IMR-90 (cell line): Measurements from ENCODE around the gene RALGAPA2.

Experiments
- BHLHE40 ChIP-seq: fragments of 150-350 bp; IDR thresholded peaks from 2 replicates; pipeline ENCODE4 v1.6.1; 2016; ENCODE audit warnings: mild to moderate bottlenecking, low read depth, low read length
- CEBPB ChIP-seq: IDR thresholded peaks from 2 replicates; pipeline ENCODE4 v1.6.1; 2012; ENCODE audit warnings: low read depth, low read length, improper control_type of control experiment
- MAFK ChIP-seq: IDR thresholded peaks from 2 replicates; pipeline ENCODE4 v1.6.1; 2012; ENCODE audit warnings: low read depth, low read length, improper control_type of control experiment
- MAZ ChIP-seq: IDR thresholded peaks from 2 replicates; pipeline ENCODE4 v1.6.1; 2012; ENCODE audit warnings: low read depth, mild to moderate bottlenecking, low read length, improper control_type of control experiment, moderate library complexity, borderline replicate concordance
- MXI1 ChIP-seq: IDR thresholded peaks from 2 replicates; pipeline ENCODE4 v1.6.1; 2012; ENCODE audit warnings: low read depth, mild to moderate bottlenecking, low read length, moderate library complexity, borderline replicate concordance
- POLR2A ChIP-seq: IDR thresholded peaks from 2 replicates; pipeline ENCODE4 v1.6.1; 2012; ENCODE audit warnings: mild to moderate bottlenecking, low read depth, low read length
- RCOR1 ChIP-seq: IDR thresholded peaks from 2 replicates; pipeline ENCODE4 v1.6.1; 2012; ENCODE audit warnings: mild to moderate bottlenecking, low read length, improper control_type of control experiment; ENCODE audit not compliant: insufficient replicate concordance
- RFX5 ChIP-seq: IDR thresholded peaks from 2 replicates; pipeline ENCODE4 v1.8.0; 2012; ENCODE audit warnings: low read depth, mild to moderate bottlenecking, low read length, moderate library complexity
- SMC3 ChIP-seq: fragments of 150-350 bp; IDR thresholded peaks from 2 replicates; pipeline ENCODE4 v1.6.1; 2016; ENCODE audit warnings: low read depth, mild to moderate bottlenecking, antibody characterized with exemption, low read length, moderate library complexity
- TF ChIP-seq, protein P1 (sequence below): conservative IDR thresholded peaks from 2 replicates; pipeline ENCODE4 v1.5.1; 2012; ENCODE audit warnings: mild to moderate bottlenecking, low read depth, low read length, improper control_type of control experiment
- TF ChIP-seq, protein P2 (sequence below): fragments of 150-350 bp; IDR thresholded peaks from 2 replicates; pipeline ENCODE4 v1.6.1; 2016; ENCODE audit warnings: low read depth, mild to moderate bottlenecking, low read length, moderate library complexity, borderline replicate concordance
- TF ChIP-seq, protein P3 (sequence below): fragments of 150-350 bp; IDR thresholded peaks from 2 replicates; pipeline ENCODE4 v1.6.1; 2017; ENCODE audit warnings: mild to moderate bottlenecking, antibody characterized with exemption, low read length, low read depth

- TF ChIP-seq, protein P1, sequence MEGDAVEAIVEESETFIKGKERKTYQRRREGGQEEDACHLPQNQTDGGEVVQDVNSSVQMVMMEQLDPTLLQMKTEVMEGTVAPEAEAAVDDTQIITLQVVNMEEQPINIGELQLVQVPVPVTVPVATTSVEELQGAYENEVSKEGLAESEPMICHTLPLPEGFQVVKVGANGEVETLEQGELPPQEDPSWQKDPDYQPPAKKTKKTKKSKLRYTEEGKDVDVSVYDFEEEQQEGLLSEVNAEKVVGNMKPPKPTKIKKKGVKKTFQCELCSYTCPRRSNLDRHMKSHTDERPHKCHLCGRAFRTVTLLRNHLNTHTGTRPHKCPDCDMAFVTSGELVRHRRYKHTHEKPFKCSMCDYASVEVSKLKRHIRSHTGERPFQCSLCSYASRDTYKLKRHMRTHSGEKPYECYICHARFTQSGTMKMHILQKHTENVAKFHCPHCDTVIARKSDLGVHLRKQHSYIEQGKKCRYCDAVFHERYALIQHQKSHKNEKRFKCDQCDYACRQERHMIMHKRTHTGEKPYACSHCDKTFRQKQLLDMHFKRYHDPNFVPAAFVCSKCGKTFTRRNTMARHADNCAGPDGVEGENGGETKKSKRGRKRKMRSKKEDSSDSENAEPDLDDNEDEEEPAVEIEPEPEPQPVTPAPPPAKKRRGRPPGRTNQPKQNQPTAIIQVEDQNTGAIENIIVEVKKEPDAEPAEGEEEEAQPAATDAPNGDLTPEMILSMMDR = no peak
- TF ChIP-seq SMC3 (no peak), RFX5 (no peak), MAZ (no peak), MXI1 (no peak), CEBPB (no peak), RCOR1 (no peak), POLR2A (no peak), BHLHE40 (no peak), MAFK (no peak)
- TF ChIP-seq, protein P2, sequence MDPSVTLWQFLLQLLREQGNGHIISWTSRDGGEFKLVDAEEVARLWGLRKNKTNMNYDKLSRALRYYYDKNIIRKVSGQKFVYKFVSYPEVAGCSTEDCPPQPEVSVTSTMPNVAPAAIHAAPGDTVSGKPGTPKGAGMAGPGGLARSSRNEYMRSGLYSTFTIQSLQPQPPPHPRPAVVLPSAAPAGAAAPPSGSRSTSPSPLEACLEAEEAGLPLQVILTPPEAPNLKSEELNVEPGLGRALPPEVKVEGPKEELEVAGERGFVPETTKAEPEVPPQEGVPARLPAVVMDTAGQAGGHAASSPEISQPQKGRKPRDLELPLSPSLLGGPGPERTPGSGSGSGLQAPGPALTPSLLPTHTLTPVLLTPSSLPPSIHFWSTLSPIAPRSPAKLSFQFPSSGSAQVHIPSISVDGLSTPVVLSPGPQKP = no peak
- TF ChIP-seq, protein P3, sequence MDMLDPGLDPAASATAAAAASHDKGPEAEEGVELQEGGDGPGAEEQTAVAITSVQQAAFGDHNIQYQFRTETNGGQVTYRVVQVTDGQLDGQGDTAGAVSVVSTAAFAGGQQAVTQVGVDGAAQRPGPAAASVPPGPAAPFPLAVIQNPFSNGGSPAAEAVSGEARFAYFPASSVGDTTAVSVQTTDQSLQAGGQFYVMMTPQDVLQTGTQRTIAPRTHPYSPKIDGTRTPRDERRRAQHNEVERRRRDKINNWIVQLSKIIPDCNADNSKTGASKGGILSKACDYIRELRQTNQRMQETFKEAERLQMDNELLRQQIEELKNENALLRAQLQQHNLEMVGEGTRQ = no peak
These were observed 316.4 kb downstream of the RALGAPA2 start for GRCh38 chr20:20395903-20396568.
